H1 (cell line): ENCODE data around the gene NHEJ1. TPM values are rescaled to one million over a fixed set of nuclear protein-coding genes. Genes with fewer than 3 reads are reported as not detected.

Source experiments
- ASH2L ChIP-seq: fragments of 200-600, 300-600 bp; sonication (generic); IDR thresholded peaks from one replicate; pipeline ENCODE4 v1.7.1; 2017; ENCODE audit warnings: low read length
- CBX8 ChIP-seq: fragments of 300-800, 300-1000 bp; sonication (generic); IDR thresholded peaks from 2 replicates; pipeline ENCODE4 v1.7.1; 2016; ENCODE audit warnings: low read depth, low read length, borderline replicate concordance
- CEBPB ChIP-seq: IDR thresholded peaks from 2 replicates; pipeline ENCODE4 v1.6.1; 2012; ENCODE audit warnings: low read depth, low read length
- CTCF ChIP-seq, 3 experiments: IDR thresholded peaks; 1 replicate in 2 of 3; 2 replicates in 1 of 3; pipeline versions ENCODE4 v1.5.1 to v1.6.1; 2011; ENCODE audit warnings: low read length in 3 of 3, mild to moderate bottlenecking in 3 of 3, inconsistent platforms in 2 of 3, low read depth in 1 of 3, moderate library complexity in 1 of 3; ENCODE audit not compliant: insufficient read depth in 1 of 3; ENCODE audit errors: control extremely low read depth in 1 of 3
- EGR1 ChIP-seq: IDR thresholded peaks from 2 replicates; pipeline ENCODE4 v1.6.1; 2011; ENCODE audit warnings: low read depth, low read length, borderline replicate concordance
- GTF2F1 ChIP-seq: IDR thresholded peaks from 2 replicates; pipeline ENCODE4 v1.6.1; 2012; ENCODE audit warnings: low read depth, low read length, improper control_type of control experiment, borderline replicate concordance
- HDAC6 ChIP-seq: IDR thresholded peaks from one replicate; pipeline ENCODE4 v1.7.1; 2012; ENCODE audit warnings: low read depth, mild to moderate bottlenecking, inconsistent platforms, low read length, moderate library complexity
- KDM4A ChIP-seq: IDR thresholded peaks from one replicate; pipeline ENCODE4 v1.7.1; 2012; ENCODE audit warnings: low read depth, mild to moderate bottlenecking, moderate library complexity, low read length, inconsistent platforms; ENCODE audit not compliant: severe bottlenecking
- KDM5A ChIP-seq: fragments of 200-600 bp; IDR thresholded peaks from 2 replicates; pipeline ENCODE4 v1.7.1; 2012; ENCODE audit warnings: mild to moderate bottlenecking, low read length, inconsistent platforms, mixed read lengths
- MAFK ChIP-seq: IDR thresholded peaks from 2 replicates; pipeline ENCODE4 v1.6.1; 2012; ENCODE audit warnings: low read depth, mild to moderate bottlenecking, improper control_type of control experiment, low read length
- POLR2A ChIP-seq, 2 experiments: IDR thresholded peaks; 1 replicate in 1 of 2; 2 replicates in 1 of 2; pipeline ENCODE4 v1.6.1; 2011; ENCODE audit warnings: low read depth in 2 of 2, low read length in 2 of 2, mild to moderate bottlenecking in 2 of 2; ENCODE audit errors: control extremely low read depth in 1 of 2
- RAD21 ChIP-seq, 2 experiments: IDR thresholded peaks in 1 of 2; conservative IDR thresholded peaks in 1 of 2; 2 replicates each; pipeline ENCODE4 v1.6.1; 2011; ENCODE audit warnings: low read depth in 2 of 2, low read length in 2 of 2, improper control_type of control experiment in 1 of 2, inconsistent platforms in 1 of 2, mild to moderate bottlenecking in 1 of 2, moderate library complexity in 1 of 2
- RFX5 ChIP-seq: IDR thresholded peaks from 2 replicates; pipeline ENCODE4 v1.6.1; 2011; ENCODE audit warnings: low read depth, low read length, improper control_type of control experiment, borderline replicate concordance
- SAP30 ChIP-seq: fragments of 300-600 bp; sonication (generic); IDR thresholded peaks from 2 replicates; pipeline ENCODE4 v1.7.1; 2012; ENCODE audit warnings: low read length, moderate library complexity, mild to moderate bottlenecking, inconsistent platforms; ENCODE audit not compliant: insufficient read depth, insufficient replicate concordance
- SIRT6 ChIP-seq: IDR thresholded peaks from one replicate; pipeline ENCODE4 v1.7.1; 2012; ENCODE audit warnings: low read length, inconsistent platforms
- SP2 ChIP-seq: IDR thresholded peaks from 2 replicates; pipeline ENCODE4 v1.6.1; 2012; ENCODE audit warnings: mild to moderate bottlenecking, low read length, inconsistent platforms
- YY1 ChIP-seq: IDR thresholded peaks from 2 replicates; pipeline ENCODE4 v1.6.1; 2011; ENCODE audit warnings: low read depth, mild to moderate bottlenecking, low read length
- polyA plus RNA-seq, 7 experiments: library from polyadenylated mRNA; depleted of rRNA in 3 of 7; stranded (reverse) in 5 of 7; unstranded in 2 of 7; fragments of >200 nt in 5 of 7; fragments of 200-250 nt in 2 of 7; gene quantifications; 1 replicate in 5 of 7; 2 replicates in 1 of 7; 4 replicates in 1 of 7; pipeline versions ENCODE4 v1.2.1 to v1.2.3, GENCODE V29; 2011 to 2013; ENCODE audit warnings: missing spikeins in 2 of 7, mixed read lengths in 2 of 7
- total RNA-seq: library from RNA; stranded (reverse); fragmentation: NEBNext Ultra II Directional; extraction: Animal tissue kit (Norgen Biotek cat#: 25700); gene quantifications from 2 replicates; pipeline ENCODE4 v1.2.1, GENCODE V29; 2021
- TF ChIP-seq, protein P1 (sequence below): IDR thresholded peaks from 2 replicates; pipeline ENCODE4 v1.6.1; 2012; ENCODE audit warnings: inconsistent platforms

Gene NHEJ1
- total and polyA plus RNA-seq, 2 of the 8 experiments (the other 6 are each of a cell fraction or from before 2014, with no cell fraction given), result 22.7 to 24.1 TPM

- TF ChIP-seq GTF2F1 (no peak), ASH2L (no peak), YY1 (0 out of 2 replicates have a peak, but pooled peaks have one; percentile 5), POLR2A (IDR thresholded peaks at IDR 0.05; ENCODE audit: control extremely low read depth in 1 of 2, low read depth in 2 of 2, low read length in 2 of 2) (no peak), HDAC6 (no peak), CBX8 (no peak), RAD21 (IDR thresholded peaks at IDR 0.05 in 1 of 2, conservative IDR thresholded peaks at IDR 0.05 in 1 of 2; ENCODE audit: low read depth in 2 of 2, low read length in 2 of 2) (peak in 1 of 2 experiments; percentile 0; a peak in 1 of 4 replicates), SAP30 (peak; percentile 75), EGR1 (no peak), KDM5A (no peak), KDM4A (no peak), SP2 (no peak), CEBPB (no peak), CTCF (IDR thresholded peaks at IDR 0.05; ENCODE audit: control extremely low read depth in 1 of 3, insufficient read depth in 1 of 3, low read depth in 1 of 3, low read length in 3 of 3) (no peak), RFX5 (no peak), MAFK (no peak), SIRT6 (no peak)
- TF ChIP-seq, protein P1, sequence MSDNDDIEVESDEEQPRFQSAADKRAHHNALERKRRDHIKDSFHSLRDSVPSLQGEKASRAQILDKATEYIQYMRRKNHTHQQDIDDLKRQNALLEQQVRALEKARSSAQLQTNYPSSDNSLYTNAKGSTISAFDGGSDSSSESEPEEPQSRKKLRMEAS, result no peak
Observed at GRCh38 chr2:219175928-219176817, 15.6 kb upstream of the NHEJ1 start (continued).
